Lower leg skin (tissue), 4 donors: ENCODE measurements around the gene LDLRAD2. TPM values are rescaled to one million over a fixed set of nuclear protein-coding genes. Genes with fewer than 3 reads are reported as not detected.

ENCODE experiments used
- DNase-seq, 2 donors: peaks; one replicate each; pipeline ENCODE4 v3.0.0-alpha.2; 2019; ENCODE audit warnings: low spot score in 2 of 2
- H3K4me3 ChIP-seq: fragments of 200-600 bp; sonication (generic); 2 replicates; pipeline ENCODE4 v1.5.1; 2017; ENCODE audit warnings: mild to moderate bottlenecking, low read depth; ENCODE audit not compliant: poor library complexity, severe bottlenecking
- CTCF ChIP-seq, 3 donors: fragments of 450-650 bp; IDR thresholded peaks; one replicate each; pipeline ENCODE4 v1.5.1; 2016; ENCODE audit warnings: antibody characterized with exemption in 3 of 3, mild to moderate bottlenecking in 3 of 3, moderate library complexity in 2 of 3
- POLR2A ChIP-seq, 2 donors: fragments of 450-650 bp; IDR thresholded peaks; one replicate each; pipeline ENCODE4 v1.6.1; 2016 to 2017; ENCODE audit warnings: antibody characterized with exemption in 2 of 2, mild to moderate bottlenecking in 1 of 2, moderate library complexity in 1 of 2
- WGBS, 2 donors: methylation state at CpG; one replicate each; pipeline ENCODE4 v1.1.5; 2018; 5-methylcytosine and 5-hydroxymethylcytosine counted together
- intact Hi-C: fragments of 100-400 bp; cut with DNase I; formaldehyde crosslinking; loops from one replicate; pipeline ENCODE4 v1.15.0; 2023; ENCODE audit warnings: low total_unique reads
- total RNA-seq, 4 donors: library from RNA; depleted of rRNA; stranded (reverse); fragments of >200 nt; gene quantifications; one replicate each; pipeline ENCODE4 v1.1.0, GENCODE V29; 2016

The LDLRAD2 gene
- total RNA-seq, 4 donors from 2014 or later = 0.19 TPM; not detected in 3

- H3K4me3 ChIP-seq = no peak overlapping the region
- TF ChIP-seq CTCF (IDR thresholded peaks at IDR 0.05) = no peak
- TF ChIP-seq POLR2A (IDR thresholded peaks at IDR 0.05) = no peak
- no peak for DNase-seq
- intact Hi-C loops = no loop called here
- WGBS, 2 donors = 77 to 80% methylated on average over 12 to 13 of the region's 13 CpGs
These were observed 59.9 kb downstream of the LDLRAD2 start for GRCh38 chr1:21871943-21872342.

- no peak for DNase-seq
- intact Hi-C loops = no loop called here
- 84 to 88% methylated on average over 14 to 16 of the region's 17 CpGs for WGBS, 2 donors
- H3K4me3 ChIP-seq = no peak overlapping the region
- TF ChIP-seq POLR2A (IDR thresholded peaks at IDR 0.05) (no peak), CTCF (IDR thresholded peaks at IDR 0.05) (no peak)
These were observed 60.5 kb downstream of the LDLRAD2 start for GRCh38 chr1:21872445-21873079.

GRCh38 chr1:21873174-21873573, 61.1 kb downstream of the LDLRAD2 start:
- DNase-seq = no peak
- WGBS, 2 donors = 89 to 92% methylated on average over 8 of the region's 8 CpGs
- TF ChIP-seq POLR2A (IDR thresholded peaks at IDR 0.05) (no peak), CTCF (IDR thresholded peaks at IDR 0.05) (no peak)
- intact Hi-C loops = no loop called here
- no peak overlapping the region for H3K4me3 ChIP-seq

- TF ChIP-seq CTCF (IDR thresholded peaks at IDR 0.05) = no peak
- WGBS, 2 donors = 84 to 91% methylated on average over 9 to 10 of the region's 10 CpGs
- intact Hi-C loops = no loop called here
- no peak overlapping the region for H3K4me3 ChIP-seq
- no peak for DNase-seq
These were observed 61.7 kb downstream of the LDLRAD2 start for GRCh38 chr1:21873761-21874160.

GRCh38 chr1:21874328-21874727, 62.3 kb downstream of the LDLRAD2 start:
- H3K4me3 ChIP-seq = no peak overlapping the region
- intact Hi-C loops = no loop called here
- 89 to 91% methylated on average over 6 to 11 of the region's 16 CpGs for WGBS, 2 donors
- TF ChIP-seq CTCF (IDR thresholded peaks at IDR 0.05) = no peak
- no peak for TF ChIP-seq POLR2A (IDR thresholded peaks at IDR 0.05)
- DNase-seq = no peak

Other genes with a start within 250 kb of the LDLRAD2 start
- gene RAP1GAP, start 142.9 kb upstream of the LDLRAD2 start, total RNA-seq = 1 to 10 TPM; 1.3 to 4.0 (median 2.6) TPM
- 10 to 100 TPM; 26.9 to 38.1 (median 31.5) TPM for gene USP48, start 29.1 kb upstream of the LDLRAD2 start, total RNA-seq
- gene HSPG2, start 125.0 kb downstream of the LDLRAD2 start, total RNA-seq = 100 to 1,000 TPM in 2 of 4 donors, 10 to 100 TPM in 2; 67.9 to 171 (median 99.6) TPM
- gene CELA3B, start 164.8 kb downstream of the LDLRAD2 start, total RNA-seq = not detected
- not detected for gene CELA3A, start 189.4 kb downstream of the LDLRAD2 start, total RNA-seq
- 100 to 1,000 TPM; 162 to 226 (median 203) TPM for gene CDC42, start 240.4 kb downstream of the LDLRAD2 start, total RNA-seq